Choroid plexus epithelial cell (primary cell): ENCODE measurements around the gene CNIH4.

ENCODE experiments used
- DNase-seq: peaks from one replicate; pipeline ENCODE4 v3.0.0-alpha.2; 2010; ENCODE audit warnings: low read depth
- H3K4me3 ChIP-seq: 2 replicates; pipeline ENCODE4 v1.5.1; 2011; ENCODE audit warnings: low read depth, mild to moderate bottlenecking, control low read depth, low read length, moderate library complexity
- CTCF ChIP-seq: conservative IDR thresholded peaks from 2 replicates; pipeline ENCODE4 v1.5.1; 2011; ENCODE audit warnings: low read depth, mild to moderate bottlenecking, control low read depth, inconsistent platforms, low read length, moderate library complexity

CNIH4 gene

GRCh38 chr1:224328644-224329043, 28.0 kb upstream of the CNIH4 start:
- no peak overlapping the region for H3K4me3 ChIP-seq
- TF ChIP-seq CTCF, result no peak
- no peak for DNase-seq

GRCh38 chr1:224329484-224329841, 27.2 kb upstream of the CNIH4 start:
- DNase-seq, result no peak
- TF ChIP-seq CTCF, result no peak
- peak overlapping the region; percentile 93 for H3K4me3 ChIP-seq

- H3K4me3 ChIP-seq, result peak within 1 kb of the TSS; percentile 93
- no peak for TF ChIP-seq CTCF
- peak; percentile 92 for DNase-seq
Measured at GRCh38 chr1:224329842-224330753, 26.6 kb upstream of the CNIH4 start, which contains the start of gene NVL. Gene NVL (minus strand): TSS chr1:224330172. CDS start chr1:224330127, 45 bp downstream.

GRCh38 chr1:224331326-224331725, 25.4 kb upstream of the CNIH4 start:
- H3K4me3 ChIP-seq, result no peak overlapping the region
- no peak for TF ChIP-seq CTCF
- no peak for DNase-seq

- H3K4me3 ChIP-seq, result no peak overlapping the region
- no peak for TF ChIP-seq CTCF
- DNase-seq, result no peak
Measured at GRCh38 chr1:224331824-224332223, 24.9 kb upstream of the CNIH4 start.

GRCh38 chr1:224333309-224333926, 23.3 kb upstream of the CNIH4 start:
- DNase-seq, result peak; percentile 79
- peak; percentile 60 for TF ChIP-seq CTCF
- no peak overlapping the region for H3K4me3 ChIP-seq
